ENCODE measurements around the gene C14orf39.
"Not testable (repeated sequence)": the region's sequence is repeated elsewhere in the genome, so short reads cannot be mapped to it uniquely, and the experiment has no call there.

- TF ChIP-seq, protein P1, sequence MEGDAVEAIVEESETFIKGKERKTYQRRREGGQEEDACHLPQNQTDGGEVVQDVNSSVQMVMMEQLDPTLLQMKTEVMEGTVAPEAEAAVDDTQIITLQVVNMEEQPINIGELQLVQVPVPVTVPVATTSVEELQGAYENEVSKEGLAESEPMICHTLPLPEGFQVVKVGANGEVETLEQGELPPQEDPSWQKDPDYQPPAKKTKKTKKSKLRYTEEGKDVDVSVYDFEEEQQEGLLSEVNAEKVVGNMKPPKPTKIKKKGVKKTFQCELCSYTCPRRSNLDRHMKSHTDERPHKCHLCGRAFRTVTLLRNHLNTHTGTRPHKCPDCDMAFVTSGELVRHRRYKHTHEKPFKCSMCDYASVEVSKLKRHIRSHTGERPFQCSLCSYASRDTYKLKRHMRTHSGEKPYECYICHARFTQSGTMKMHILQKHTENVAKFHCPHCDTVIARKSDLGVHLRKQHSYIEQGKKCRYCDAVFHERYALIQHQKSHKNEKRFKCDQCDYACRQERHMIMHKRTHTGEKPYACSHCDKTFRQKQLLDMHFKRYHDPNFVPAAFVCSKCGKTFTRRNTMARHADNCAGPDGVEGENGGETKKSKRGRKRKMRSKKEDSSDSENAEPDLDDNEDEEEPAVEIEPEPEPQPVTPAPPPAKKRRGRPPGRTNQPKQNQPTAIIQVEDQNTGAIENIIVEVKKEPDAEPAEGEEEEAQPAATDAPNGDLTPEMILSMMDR (IDR thresholded peaks at IDR 0.05): not testable (repeated sequence)
- not testable (repeated sequence) for TF ChIP-seq POLR2AphosphoS5 (IDR thresholded peaks at IDR 0.05; ENCODE audit: low read depth, low read length); REST (IDR thresholded peaks at IDR 0.05; ENCODE audit: insufficient read depth in 1 of 2, low read depth in 2 of 2, low read length in 1 of 2); TCF7L2 (IDR thresholded peaks at IDR 0.05; ENCODE audit: low read depth, low read length); SIN3A (IDR thresholded peaks at IDR 0.05; ENCODE audit: borderline replicate concordance, insufficient read depth, low read depth, low read length)
Measured at GRCh38 chr14:60480248-60480647, 5.6 kb downstream of the C14orf39 start.
